GM18861 (cell line): ENCODE data around the gene TPSAB1.

ENCODE experiments used
- ATAC-seq: cut with Tn5 transposase; IDR thresholded peaks from one replicate; pipeline ENCODE4 v1.9.1; 2021; ENCODE audit not compliant: unreplicated experiment

Gene TPSAB1

GRCh38 chr16:1209081-1209480, 31.4 kb upstream of the TPSAB1 start:
- no peak for ATAC-seq

DNA sequence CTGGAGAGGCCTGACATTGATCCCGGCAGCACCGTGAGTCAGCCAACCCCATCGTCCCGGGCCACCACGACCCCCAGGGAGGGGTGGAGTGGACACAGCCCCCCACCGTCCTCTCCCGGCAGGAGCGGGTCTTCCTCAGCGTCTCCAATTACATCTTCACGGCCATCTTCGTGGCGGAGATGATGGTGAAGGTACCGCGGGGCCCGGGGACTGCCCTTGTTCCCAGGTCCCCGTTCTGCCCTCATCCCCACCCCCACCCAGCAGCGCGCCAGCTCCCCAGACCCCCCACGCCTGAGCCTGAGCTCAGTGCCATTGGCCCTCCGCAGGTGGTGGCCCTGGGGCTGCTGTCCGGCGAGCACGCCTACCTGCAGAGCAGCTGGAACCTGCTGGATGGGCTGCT, 30.0 kb upstream of the TPSAB1 start:
- no peak for ATAC-seq

DNA sequence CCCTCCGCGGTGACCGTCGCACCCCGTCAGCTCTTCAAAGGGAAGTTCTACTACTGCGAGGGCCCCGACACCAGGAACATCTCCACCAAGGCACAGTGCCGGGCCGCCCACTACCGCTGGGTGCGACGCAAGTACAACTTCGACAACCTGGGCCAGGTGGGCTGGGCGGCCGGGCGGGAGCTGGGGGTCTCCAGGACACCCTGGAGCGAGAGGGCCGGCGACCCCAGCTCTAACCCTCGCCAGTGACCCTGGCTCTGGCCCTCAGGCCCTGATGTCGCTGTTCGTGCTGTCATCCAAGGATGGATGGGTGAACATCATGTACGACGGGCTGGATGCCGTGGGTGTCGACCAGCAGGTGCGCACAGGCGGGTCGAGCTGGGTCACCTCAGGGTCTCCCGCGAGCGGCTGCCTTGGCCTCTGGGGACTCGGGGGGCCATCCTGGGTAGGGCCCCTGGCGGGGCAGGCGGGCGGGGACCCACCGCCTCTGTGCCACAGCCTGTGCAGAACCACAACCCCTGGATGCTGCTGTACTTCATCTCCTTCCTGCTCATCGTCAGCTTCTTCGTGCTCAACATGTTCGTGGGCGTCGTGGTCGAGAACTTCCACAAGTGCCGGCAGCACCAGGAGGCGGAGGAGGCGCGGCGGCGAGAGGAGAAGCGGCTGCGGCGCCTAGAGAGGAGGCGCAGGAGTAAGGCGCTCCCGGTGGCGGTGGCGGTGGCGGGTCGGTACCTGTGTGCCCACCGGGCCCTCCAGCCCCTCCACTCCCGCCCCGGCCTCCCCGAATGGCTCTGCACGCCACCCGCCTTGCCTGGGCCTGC, 28.8 kb upstream of the TPSAB1 start:
- ATAC-seq: no peak

DNA sequence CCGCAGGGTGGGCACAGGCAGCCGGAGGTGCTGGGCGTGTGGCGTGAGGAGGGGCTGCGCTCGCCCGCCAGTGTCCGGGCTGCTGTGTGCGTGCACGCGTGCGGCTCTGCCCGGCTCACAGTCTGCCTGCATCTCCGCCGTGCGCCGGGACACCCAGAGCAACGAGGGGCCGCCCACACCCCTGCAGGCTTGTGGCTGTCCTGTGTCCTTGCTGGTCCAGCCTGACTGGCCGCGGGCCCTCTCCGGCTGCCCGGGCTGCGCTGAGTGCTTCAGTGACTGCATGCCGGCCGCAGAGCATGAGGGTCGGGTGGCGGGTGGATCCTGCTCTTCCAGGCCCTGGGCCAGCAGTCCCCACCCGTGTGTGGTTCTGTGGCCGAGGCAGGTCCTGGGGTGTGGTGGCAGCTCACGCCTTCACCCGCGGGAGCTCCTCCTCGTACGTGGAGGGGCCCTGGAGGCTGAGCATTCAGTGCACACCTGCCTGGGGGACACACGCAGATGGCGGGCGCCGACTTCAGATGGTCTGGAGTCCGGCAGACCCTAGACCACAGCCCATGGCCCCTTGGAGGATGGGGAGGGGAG, 27.8 kb upstream of the TPSAB1 start:
- ATAC-seq: no peak

- no peak for ATAC-seq
Measured at GRCh38 chr16:1213231-1213630, 27.3 kb upstream of the TPSAB1 start.

GRCh38 chr16:1213796-1214372, 26.6 kb upstream of the TPSAB1 start:
- no peak for ATAC-seq

DNA sequence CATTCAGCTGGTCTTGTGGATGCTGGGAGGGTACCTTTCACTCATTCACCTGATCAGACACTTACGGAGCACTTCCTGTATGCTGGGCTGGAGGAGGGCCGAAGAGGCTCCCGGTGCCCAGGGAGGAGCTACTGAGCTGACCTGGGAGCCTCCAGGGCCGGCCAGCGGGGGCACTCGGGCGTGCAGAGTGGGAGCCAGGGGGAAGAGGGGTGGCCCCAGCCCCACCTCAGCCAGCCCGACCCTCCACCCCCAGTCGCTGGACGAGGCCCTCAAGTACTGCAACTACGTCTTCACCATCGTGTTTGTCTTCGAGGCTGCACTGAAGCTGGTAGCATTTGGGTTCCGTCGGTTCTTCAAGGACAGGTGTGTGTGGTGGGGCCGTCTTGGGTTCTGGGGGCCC, 25.8 kb upstream of the TPSAB1 start:
- ATAC-seq: no peak

DNA sequence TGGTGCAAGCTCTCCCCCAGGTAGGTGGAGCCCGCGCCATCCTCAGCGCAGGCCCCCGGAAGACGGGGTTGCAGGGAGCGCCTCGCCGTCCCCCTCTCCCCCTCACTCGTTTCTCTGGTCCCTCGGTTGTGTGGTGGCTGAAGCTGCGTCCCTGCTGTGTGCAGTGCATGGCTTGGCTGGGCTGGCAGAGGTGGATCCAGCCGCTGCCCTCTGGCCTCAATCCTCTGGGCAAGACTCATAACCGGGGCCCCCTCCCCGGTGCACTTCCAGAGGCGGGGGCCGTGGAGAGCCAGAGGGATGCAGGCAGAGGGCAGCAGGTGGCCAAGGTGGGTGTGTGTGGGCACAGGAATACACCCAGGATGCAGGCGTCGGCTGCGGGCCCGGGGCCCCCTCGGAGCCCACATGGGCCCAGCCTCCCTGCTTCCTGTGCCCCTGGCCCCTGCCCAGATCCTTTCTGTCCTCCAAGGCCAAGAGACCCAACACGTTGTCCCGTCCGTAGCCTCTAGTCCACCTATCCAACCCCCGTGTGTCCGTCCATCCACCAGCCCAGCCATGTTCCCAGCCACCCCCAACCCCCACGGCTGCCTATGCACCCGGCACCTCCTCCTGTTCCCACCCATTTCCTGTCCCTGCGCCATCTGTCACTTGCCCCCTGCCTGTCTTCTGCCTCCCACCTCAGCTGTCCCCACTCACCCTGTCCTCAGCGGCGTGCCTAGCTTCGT, 24.8 kb upstream of the TPSAB1 start:
- no peak for ATAC-seq

DNA sequence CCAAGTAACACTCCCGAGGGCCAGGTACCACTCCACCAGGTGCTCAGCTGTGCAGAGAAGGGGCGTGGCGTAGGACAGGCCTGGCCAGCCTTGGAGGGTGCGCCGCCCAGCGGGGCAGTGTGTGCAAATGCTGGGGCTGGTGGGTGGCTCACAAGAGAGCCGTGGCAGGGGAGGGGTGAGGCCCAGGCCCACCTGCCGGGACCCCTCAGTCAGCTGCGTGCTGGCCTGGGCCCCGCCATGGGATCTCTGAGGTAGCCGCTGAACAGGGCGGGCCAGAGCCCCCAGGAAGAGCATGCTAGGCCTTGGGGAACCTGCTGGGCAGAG, 24.2 kb upstream of the TPSAB1 start:
- no peak for ATAC-seq

DNA sequence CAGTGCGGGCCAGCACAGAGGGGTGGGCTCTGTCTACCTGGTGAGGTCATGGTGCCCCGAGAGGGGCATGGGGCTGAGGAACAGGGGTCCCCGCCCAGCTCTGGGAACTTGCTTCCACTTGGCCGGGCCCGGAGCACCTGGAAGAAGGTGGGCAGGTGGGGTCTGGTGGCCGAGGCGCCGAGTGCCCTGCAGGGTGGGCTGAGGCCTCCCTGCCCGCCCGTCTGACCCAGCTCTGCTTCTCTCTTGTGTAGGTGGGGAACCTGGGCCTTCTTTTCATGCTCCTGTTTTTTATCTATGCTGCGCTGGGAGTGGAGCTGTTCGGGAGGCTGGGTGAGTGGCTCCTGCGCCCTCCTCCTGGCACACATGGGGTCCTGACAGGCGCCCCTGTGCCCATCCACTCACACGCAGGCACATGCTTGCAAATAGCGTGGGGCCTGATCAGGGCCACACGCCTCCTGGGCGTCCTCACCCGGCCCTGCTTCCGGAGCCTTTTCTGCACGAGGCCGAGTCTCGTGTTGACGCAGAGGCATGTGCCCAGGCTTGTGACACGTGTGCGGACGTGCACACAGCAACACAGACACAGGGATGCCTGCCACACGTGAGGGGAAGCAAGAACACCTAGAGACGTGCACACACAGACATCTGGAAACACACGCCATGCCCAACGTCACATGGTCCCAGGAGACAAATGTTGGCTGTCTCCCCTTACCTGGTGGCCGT, 23.7 kb upstream of the TPSAB1 start:
- no peak for ATAC-seq

DNA sequence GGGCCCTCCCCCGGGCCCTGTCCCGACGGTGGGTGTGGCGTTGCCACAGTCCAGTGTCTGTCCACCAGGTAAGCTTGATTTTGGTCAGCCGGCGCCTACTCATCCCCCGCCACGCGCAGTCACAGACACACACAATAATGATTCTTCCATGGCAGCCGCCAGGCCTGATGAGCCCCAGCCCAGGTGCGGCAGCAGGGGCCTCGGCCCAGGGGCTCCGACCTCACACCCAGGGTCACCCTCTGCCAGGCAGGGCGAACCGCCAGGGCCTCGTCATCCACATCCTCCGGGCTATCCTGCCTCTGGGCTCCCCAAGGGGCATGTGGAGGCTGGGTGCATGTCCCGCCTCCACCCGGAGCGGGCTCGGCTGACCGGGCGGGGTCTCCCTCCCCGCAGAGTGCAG, 23.0 kb upstream of the TPSAB1 start:
- ATAC-seq: no peak

GRCh38 chr16:1218061-1218929, 22.2 kb upstream of the TPSAB1 start:
- no peak for ATAC-seq

DNA sequence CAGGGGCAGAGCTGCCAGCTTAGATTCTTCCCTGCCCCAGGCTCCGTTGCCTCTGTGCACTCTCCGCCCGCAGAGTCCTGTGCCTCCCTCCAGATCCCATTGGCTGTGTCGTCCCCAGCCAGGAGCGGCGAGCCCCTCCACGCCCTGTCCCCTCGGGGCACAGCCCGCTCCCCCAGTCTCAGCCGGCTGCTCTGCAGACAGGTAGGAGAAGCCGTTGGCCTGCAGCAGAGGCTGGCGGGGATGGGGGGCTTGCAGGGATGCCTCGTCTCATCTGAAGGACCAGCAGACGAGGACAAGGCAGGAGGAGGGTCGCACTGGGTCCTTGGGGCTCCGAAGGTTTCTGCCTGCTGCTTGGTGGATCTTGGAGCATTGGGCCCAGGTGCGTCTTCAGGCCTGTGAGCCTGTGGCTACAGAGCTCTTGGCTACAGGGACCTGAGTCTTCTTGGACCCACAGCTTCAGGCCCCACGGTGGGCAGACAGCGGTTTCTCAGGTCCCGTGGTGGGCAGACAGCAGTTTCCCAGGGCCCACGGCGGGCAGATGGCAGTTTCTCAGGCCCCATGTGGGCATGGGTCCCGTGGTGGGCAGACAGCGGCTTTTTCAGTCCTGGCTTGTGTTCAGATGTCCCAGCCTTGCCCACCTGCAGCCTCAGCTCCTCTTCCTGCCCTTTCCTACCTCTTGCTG, 21.4 kb upstream of the TPSAB1 start:
- no peak for ATAC-seq

GRCh38 chr16:1220098-1220728, 20.3 kb upstream of the TPSAB1 start:
- ATAC-seq: no peak

- ATAC-seq: no peak
Measured at GRCh38 chr16:1220841-1221627, 19.5 kb upstream of the TPSAB1 start.

DNA sequence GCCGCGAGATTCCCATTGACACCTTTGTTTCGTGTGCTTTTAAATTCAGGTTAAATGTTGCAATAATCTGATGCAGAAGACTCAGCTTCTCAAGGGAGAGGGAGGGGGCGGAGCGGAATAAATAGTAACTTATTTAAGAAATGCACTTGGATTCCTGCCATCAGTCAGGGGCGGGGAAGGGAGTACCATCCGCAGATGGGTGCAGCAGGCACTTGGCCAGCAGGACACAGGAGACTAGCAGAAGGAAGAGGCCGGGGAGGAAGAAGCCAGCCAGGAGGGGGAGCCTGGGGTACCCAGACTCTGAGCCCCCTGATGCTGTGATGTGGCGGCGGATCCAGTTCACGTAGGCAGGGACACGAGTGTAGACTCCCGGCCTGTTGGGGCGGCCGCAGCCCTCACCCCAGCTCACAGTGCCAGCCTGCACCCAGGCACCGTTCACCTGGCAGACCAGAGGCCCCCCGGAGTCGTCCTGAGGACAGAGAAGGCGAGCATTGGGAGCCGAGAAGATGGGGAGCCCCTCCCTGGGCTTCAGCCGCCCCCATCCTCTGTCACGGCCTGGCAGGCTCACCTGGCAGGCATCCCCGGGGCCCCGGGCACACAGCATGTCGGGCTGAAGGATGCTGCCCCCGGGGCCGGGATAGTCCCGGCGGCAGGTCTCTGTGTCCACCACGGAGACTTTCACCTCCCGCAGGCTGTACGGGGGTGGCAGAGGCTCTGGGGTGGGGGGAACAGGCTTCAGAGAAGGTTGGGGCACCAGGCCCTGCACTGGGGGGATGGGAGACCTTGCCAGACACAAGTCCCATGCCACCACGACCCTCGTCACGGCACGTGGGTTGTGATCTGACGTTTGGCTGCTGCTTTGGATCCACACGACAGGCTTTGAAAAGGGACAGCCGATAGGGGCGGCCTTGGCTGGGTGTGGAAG, 18.6 kb upstream of the TPSAB1 start:
- ATAC-seq: no peak

DNA sequence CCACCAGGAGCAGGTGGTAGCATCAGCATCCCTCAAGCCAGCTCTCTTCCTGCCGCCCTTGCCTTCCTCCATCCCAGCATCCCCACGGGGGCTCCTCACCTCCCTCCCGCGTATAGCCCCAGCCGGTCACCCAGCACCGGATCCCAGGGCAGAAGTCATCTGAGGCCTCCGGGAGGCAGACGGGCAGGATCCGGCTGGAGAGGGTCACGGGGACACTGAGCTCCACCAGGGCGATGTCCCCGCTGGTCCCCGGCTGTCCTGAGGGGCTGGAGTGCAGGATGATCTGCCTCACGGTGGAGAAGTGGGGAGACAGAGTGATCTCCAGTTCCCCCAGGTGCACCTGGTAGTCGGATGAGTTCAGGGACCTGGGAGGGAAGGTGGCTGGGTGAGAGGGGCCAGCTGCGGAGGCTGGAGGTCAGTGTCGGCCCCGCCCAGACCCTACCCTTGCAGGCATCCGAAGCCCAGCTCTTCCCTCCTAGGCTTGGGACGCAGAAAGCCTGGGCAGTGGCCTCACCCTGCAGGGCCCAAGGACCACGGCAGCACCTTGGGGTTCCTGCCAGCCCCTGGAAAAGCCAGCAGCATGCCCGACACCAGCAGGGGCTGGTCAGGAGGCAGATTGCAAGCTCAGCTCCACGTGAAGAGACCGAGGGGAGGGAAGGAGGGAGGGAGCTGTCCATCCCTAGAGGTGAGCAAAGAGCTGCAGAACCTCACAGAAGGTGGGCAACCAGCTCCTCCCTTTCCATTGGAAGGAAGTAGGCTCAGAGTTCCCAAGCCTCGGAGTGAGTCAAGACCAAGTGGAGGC, 17.8 kb upstream of the TPSAB1 start:
- ATAC-seq: no peak
